GM10266 (cell line): Measurements from ENCODE around the gene CHKA.

Experiments used
- DNase-seq: peaks from one replicate; pipeline ENCODE4 v3.0.0; 2012; ENCODE audit errors: extremely low spot score
- TF ChIP-seq, protein P1 (sequence below): IDR thresholded peaks from 2 replicates; pipeline ENCODE4 v1.5.1; 2012; ENCODE audit warnings: mild to moderate bottlenecking, low read depth; ENCODE audit not compliant: control insufficient read depth, insufficient read depth; ENCODE audit errors: missing control alignments

Gene CHKA

DNA sequence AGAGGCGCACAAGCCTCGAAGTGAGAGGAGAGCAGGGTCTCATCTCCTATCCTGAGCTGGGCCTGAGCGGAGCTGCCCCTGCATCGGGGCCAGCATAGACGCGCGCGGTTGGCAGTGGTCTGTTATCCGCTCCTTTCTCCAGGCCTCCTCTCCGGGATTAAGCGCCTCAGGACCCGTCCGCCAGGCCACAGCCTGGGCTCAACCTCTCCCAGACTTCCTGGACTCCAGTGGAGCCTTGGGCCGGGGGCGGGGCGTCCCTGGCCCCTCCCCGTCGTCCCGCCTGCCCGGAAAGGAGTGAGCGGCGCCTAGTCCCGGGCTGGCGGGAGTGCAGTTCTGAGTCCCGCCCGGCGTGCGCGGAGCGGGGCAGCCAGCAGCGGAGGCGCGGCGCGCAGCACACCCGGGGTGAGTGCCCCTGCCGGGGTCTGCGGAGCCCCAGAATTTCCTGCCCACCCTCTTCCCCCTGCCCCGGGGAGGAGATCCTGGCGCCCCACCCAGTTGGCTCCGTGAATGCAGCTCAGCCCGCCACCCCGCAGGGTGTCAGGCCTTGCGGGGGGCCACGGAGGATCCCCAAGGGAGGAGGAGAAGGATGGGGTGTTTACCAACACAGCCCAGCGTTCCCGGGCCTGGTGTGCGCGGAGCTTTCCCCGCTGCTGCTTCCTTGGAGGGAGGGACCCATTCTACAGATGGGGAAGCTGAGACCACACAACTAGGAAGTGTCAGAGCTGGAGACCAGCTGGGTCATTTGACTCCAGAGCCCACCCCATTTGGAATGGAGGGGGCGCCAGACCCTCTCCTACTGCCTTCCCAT is 82.3 kb downstream of the CHKA start, which contains the start of gene TCIRG1:
TSS of gene TCIRG1 (plus strand) at position 308 of the 808 bp plus-strand sequence. CDS start 2,247 bp downstream, outside the sequence.
- TF ChIP-seq, protein P1, sequence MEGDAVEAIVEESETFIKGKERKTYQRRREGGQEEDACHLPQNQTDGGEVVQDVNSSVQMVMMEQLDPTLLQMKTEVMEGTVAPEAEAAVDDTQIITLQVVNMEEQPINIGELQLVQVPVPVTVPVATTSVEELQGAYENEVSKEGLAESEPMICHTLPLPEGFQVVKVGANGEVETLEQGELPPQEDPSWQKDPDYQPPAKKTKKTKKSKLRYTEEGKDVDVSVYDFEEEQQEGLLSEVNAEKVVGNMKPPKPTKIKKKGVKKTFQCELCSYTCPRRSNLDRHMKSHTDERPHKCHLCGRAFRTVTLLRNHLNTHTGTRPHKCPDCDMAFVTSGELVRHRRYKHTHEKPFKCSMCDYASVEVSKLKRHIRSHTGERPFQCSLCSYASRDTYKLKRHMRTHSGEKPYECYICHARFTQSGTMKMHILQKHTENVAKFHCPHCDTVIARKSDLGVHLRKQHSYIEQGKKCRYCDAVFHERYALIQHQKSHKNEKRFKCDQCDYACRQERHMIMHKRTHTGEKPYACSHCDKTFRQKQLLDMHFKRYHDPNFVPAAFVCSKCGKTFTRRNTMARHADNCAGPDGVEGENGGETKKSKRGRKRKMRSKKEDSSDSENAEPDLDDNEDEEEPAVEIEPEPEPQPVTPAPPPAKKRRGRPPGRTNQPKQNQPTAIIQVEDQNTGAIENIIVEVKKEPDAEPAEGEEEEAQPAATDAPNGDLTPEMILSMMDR, result no peak
- peak; percentile 93 for DNase-seq

GRCh38 chr11:68038226-68038717 is 82.9 kb downstream of the CHKA start:
- TF ChIP-seq, protein P1, result no peak
- no peak for DNase-seq

DNA sequence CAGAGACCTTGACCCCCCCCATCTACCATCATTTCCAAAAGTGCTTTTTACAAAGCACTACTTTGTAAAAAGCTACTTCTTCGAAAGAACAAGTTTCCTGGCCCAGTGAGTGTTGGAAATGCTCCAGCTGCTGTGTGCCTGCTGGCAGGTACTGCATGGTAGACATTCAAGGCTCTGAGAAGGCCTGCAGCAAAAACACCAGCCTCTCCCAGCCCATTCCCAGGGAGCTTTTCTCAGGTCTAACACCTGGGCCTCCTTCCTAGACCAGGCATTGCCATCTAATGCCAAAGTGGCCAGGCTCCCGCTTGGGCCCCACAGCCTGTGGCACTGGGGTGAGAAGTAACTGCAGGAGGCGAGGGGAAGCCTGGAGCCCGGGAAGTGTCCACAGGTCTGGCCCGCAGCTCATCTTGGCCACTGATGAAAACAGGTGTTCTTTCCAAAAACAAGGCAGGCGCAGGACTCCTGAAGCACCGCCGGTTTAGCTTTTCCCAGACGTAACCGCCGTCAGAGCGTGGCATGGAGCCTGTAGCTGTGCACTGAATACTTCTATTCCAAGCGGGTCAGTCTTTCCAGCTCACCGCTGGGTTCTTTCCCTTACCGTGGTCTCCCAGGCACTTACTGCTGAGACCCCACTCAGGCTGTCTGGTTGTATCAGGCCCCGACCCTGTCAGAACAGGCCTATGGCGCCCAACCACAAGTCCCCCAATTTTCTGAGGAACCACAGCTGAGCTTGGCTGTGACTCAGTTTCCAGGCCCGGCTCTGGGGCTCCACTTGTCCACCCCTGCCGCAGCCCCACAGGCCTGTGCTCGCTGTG is 83.6 kb downstream of the CHKA start:
- DNase-seq, result no peak
- TF ChIP-seq, protein P1, result no peak

DNA sequence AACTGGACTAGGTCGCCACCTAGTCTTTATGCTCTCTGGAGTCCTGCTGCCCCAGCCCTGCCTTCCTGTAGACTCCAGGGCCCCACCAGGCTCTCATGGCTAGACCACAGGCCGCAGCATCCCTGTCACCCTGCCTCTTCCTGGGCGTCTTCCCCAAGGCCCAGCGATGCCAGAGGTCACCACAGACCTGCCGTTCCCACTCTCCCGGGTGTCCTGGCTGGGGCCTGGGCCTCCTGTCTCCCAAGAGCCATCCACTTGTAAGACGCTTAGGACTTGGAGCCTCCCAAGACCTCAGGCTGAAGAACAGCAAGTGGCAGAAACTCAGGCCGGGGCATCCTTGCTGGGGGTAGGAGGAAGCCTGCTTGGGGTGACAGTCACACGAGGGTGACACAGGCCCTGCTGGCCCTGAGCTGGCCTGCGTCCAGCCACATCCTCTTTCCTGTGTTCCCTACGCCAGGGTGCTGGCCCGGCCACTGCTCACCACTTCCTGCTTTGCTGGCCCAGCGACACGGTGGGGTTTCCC is 84.4 kb downstream of the CHKA start:
- DNase-seq, result no peak
- TF ChIP-seq, protein P1, result no peak

- DNase-seq, result no peak
- TF ChIP-seq, protein P1, result no peak
These were observed 85.0 kb downstream of the CHKA start for GRCh38 chr11:68036141-68036716.

DNA sequence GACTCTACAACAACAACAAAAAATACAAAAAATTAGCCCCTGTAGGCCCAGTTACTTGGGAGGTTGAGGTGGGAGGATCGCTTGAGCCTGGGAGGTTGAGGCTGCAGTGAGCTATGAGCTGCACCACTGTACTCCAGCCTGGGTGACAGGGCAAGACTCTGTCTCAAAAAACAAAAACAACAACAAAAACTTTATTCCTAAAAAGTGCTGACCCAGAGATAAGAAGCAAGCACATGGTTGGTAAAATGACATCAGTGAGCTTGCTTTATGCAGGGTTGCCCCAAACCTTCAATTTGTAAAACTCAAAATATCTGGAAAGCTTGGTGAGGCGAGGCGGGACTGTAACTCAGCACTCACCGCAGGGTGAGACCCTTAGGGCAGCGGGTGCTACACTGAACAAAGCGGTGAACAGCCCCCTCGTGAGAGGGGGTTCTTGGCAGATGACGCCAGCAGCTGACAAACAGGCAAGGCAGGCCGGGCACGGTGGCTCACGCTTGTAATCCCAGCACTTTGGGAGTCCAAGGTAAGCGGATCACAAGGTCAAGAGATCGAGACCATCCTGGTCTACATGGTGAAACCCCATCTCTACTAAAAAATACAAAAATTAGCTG is 85.8 kb downstream of the CHKA start:
- DNase-seq, result no peak
- TF ChIP-seq, protein P1, result no peak
